Testis (tissue), 3 donors: ENCODE results near the gene ATL1. TPM values are rescaled to one million over a fixed set of nuclear protein-coding genes. Genes with fewer than 3 reads are reported as not detected.
"Not testable (repeated sequence)": the region's sequence is repeated elsewhere in the genome, so short reads cannot be mapped to it uniquely, and the experiment has no call there.

Experiments used
- DNase-seq: peaks from one replicate; pipeline ENCODE4 v3.0.0-alpha.2; 2019
- H3K27ac ChIP-seq, 2 donors: fragments of 200-600 bp; sonication (generic); one replicate each; pipeline ENCODE4 v1.5.1; 2019
- H3K27me3 ChIP-seq: fragments of 200-600 bp; sonication (generic); one replicate; pipeline ENCODE4 v1.5.1; 2019
- H3K36me3 ChIP-seq: fragments of 200-600 bp; sonication (generic); one replicate; pipeline ENCODE4 v1.5.1; 2017; ENCODE audit warnings: low read depth; ENCODE audit errors: missing control alignments
- H3K4me1 ChIP-seq: fragments of 200-600 bp; sonication (generic); one replicate; pipeline ENCODE4 v1.5.1; 2019
- H3K4me3 ChIP-seq, 2 donors: fragments of 200-600 bp; sonication (generic); one replicate each; pipeline ENCODE4 v1.5.1; 2017 to 2019
- H3K9me3 ChIP-seq: fragments of 200-600 bp; sonication (generic); one replicate; pipeline ENCODE4 v1.5.1; 2017
- CTCF ChIP-seq, 3 experiments: fragments of 450-650 bp in 2 of 3; fragments of 200-600 bp in 1 of 3; sonication (generic) in 1 of 3; IDR thresholded peaks; one replicate each; pipeline ENCODE4 v1.5.1; 2016 to 2019; ENCODE audit warnings: antibody characterized with exemption in 3 of 3, mild to moderate bottlenecking in 2 of 3, moderate library complexity in 1 of 3
- POLR2A ChIP-seq: fragments of 450-650 bp; IDR thresholded peaks from one replicate; pipeline ENCODE4 v1.6.1; 2017; ENCODE audit warnings: antibody characterized with exemption, mild to moderate bottlenecking, moderate library complexity
- WGBS, 2 donors: methylation state at CpG; one replicate each; pipeline ENCODE4 v1.1.5; 2018; 5-methylcytosine and 5-hydroxymethylcytosine counted together
- intact Hi-C: fragments of 100-400 bp; cut with DNase I; formaldehyde crosslinking; loops from one replicate; pipeline ENCODE4 v1.15.1; 2023; ENCODE audit warnings: low total_unique reads
- polyA plus RNA-seq: library from polyadenylated mRNA; stranded (reverse); fragments of 350-450 nt; fragmentation: Illumina TruSeq; extraction: RNeasy Lipid Tissue Mini Kit (QIAGEN cat#74804); gene quantifications from one replicate; pipeline ENCODE4 v1.2.3, GENCODE V29; 2014; ENCODE audit warnings: low read depth, low replicate concordance; ENCODE audit not compliant: insufficient read depth
- total RNA-seq, 2 donors: library from RNA; depleted of rRNA; stranded (reverse); fragments of >200 nt; gene quantifications; one replicate each; pipeline ENCODE4 v1.2.3, GENCODE V29; 2016

The ATL1 gene
- total and polyA plus RNA-seq, 3 donors from 2014 or later, result 10.0 to 25.1 (median 14.4) TPM

DNA sequence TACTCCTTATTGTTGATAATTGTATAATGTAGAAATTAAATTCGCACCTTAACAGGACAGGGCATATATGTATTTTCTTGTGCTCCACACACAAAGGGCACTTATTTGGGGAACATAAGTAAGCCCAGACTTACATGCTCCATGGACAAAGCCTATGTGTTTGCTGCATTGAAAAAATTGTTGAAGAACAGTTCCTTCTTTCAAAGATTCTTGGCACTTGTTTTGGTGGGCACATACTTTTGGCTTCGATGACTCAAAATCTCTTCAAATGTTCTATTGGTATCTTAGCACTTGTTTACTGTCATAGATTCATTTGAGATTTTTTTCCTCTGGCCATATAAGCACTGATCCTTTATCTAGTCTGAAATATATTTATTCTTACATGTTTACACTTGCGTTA is 26.1 kb upstream of the ATL1 start:
- TF ChIP-seq POLR2A, result no peak
- no peak for TF ChIP-seq CTCF (IDR thresholded peaks at IDR 0.05)
- Histone ChIP-seq H3K4me1 (peaks cover 5% of the 10 kb centered on the region), H3K27ac (no peak overlapping the region), H3K9me3 (no peaks in the 10 kb centered on the region), H3K36me3 (no peaks in the 10 kb centered on the region), H3K4me3 (no peak overlapping the region), H3K27me3 (no peaks in the 10 kb centered on the region)
- no peak for DNase-seq
- intact Hi-C loops, result loop anchor here (10.0 kb wide), 1 partner anchor 219 kb away; the partner anchor contains the start of genes DMAC2L and L2HGDH
- WGBS, 2 donors, result 67 to 74% methylated on average over 3 of the region's 3 CpGs

DNA sequence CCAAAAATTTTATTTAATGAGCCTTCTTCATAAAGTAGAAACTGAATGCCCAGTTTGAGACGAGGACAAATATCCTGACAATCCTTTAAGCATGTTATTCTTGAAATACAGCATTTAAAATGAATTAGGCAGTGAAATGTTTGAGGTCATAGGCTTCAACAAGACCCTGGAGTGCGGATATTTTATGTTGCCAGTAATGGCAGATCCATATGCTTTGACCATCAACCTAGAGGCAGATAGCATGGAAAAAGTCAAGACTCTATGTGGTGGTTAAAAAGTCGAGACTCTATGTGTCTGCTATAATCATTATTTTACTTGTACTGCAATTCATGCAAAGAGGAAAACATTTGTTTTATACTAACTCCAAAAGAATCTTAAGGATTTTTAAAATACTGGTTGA is 25.5 kb upstream of the ATL1 start:
- no peak for DNase-seq
- H3K36me3 ChIP-seq, result no peaks in the 10 kb centered on the region
- intact Hi-C loops, result loop anchor here (10.0 kb wide), 1 partner anchor 220 kb away; the partner anchor contains the start of genes DMAC2L and L2HGDH
- H3K4me3 ChIP-seq, result no peak overlapping the region
- no peak overlapping the region for H3K27ac ChIP-seq
- H3K27me3 ChIP-seq, result no peaks in the 10 kb centered on the region
- TF ChIP-seq CTCF (IDR thresholded peaks at IDR 0.05), result no peak
- TF ChIP-seq POLR2A, result no peak
- H3K4me1 ChIP-seq, result peaks cover 5% of the 10 kb centered on the region
- H3K9me3 ChIP-seq, result no peaks in the 10 kb centered on the region
- 85 to 88% methylated on average over 3 of the region's 3 CpGs for WGBS, 2 donors

DNA sequence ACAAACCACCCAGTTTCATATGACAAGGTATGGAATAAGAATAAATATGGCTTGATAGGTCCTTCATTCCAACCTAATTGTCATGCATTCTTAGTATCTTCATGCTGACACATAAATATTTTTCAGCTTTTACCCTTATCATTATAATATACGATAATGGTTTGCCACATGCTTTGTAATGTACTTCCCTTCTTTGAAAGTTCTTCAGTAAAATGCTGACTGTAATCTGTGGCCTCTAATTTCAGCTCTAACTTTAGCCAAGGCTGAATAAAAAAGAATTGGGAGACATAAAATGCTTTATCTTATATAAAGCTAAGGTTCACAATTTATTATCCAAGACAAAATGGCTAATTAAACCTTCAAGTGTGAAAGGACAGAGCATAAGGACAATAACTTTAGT is 24.9 kb upstream of the ATL1 start:
- no peak overlapping the region for H3K4me3 ChIP-seq
- no peaks in the 10 kb centered on the region for H3K36me3 ChIP-seq
- no peak overlapping the region for H3K27ac ChIP-seq
- no peak for TF ChIP-seq POLR2A
- no peak for TF ChIP-seq CTCF (IDR thresholded peaks at IDR 0.05)
- DNase-seq, result no peak
- H3K9me3 ChIP-seq, result no peaks in the 10 kb centered on the region
- 58 to 71% methylated on average over 1 of the region's 1 CpG for WGBS, 2 donors
- H3K27me3 ChIP-seq, result no peaks in the 10 kb centered on the region
- peaks cover 5% of the 10 kb centered on the region for H3K4me1 ChIP-seq
- intact Hi-C loops, result loop anchor here (10.0 kb wide), 1 partner anchor 220 kb away; the partner anchor contains the start of genes DMAC2L and L2HGDH

GRCh38 chr14:50538034-50538433 is 21.9 kb upstream of the ATL1 start:
- intact Hi-C loops, result loop anchor here (10.0 kb wide), 1 partner anchor 223 kb away; the partner anchor contains the start of genes DMAC2L and L2HGDH
- not testable (repeated sequence) for DNase-seq, H3K4me1 ChIP-seq, H3K4me3 ChIP-seq, H3K27ac ChIP-seq, H3K36me3 ChIP-seq, H3K27me3 ChIP-seq, H3K9me3 ChIP-seq
- WGBS, 2 donors, result 67 to 68% methylated on average over 4 of the region's 4 CpGs

- Histone ChIP-seq H3K4me1 (no peaks in the 10 kb centered on the region), H3K4me3 (no peak overlapping the region), H3K27me3 (no peaks in the 10 kb centered on the region), H3K27ac (no peak overlapping the region), H3K36me3 (no peaks in the 10 kb centered on the region), H3K9me3 (no peaks in the 10 kb centered on the region)
- intact Hi-C loops, result loop anchor here (10.0 kb wide), 1 partner anchor 224 kb away; the partner anchor contains the start of genes DMAC2L and L2HGDH
- TF ChIP-seq POLR2A (no peak), CTCF (IDR thresholded peaks at IDR 0.05) (no peak)
- no peak for DNase-seq
Observed at GRCh38 chr14:50539051-50539450, 20.9 kb upstream of the ATL1 start.
